K562 (cell line): Measurements from ENCODE around the gene DGCR2. TPM values are rescaled to one million over a fixed set of nuclear protein-coding genes. Genes with fewer than 3 reads are reported as not detected.

Experiments used
- ATAC-seq: fragments of 200-7000 bp; cut with Tn5 transposase; 3 replicates; pipeline ENCODE4 v1.9.1; 2020; ENCODE audit warnings: moderate library complexity
- BruUV-seq: library from RNA; stranded (reverse); fragments of 400-500 nt; replicated peaks from 2 replicates; lab custom pipeline; 2021; lab: Mats Ljungman, UMichigan
- CTCF ChIA-PET: fragments of 300-600 bp; formaldehyde crosslinking; extraction: SDS; loops from one replicate; lab custom pipeline; 2021; ENCODE audit warnings: low intra/inter-chr PET ratio; lab: Yijun Ruan, JAX
- POLR2A ChIA-PET: fragments of 300-600, 350-650 bp; sonication (Branson Sonifier 250); formaldehyde crosslinking; extraction: SDS; loops from one replicate; lab custom pipeline; 2021; ENCODE audit warnings: antibody characterized with exemption, inconsistent platforms; lab: Yijun Ruan, JAX
- DNase-seq, 4 experiments: peaks; one replicate each; pipeline versions ENCODE4 v3.0.0 to v3.0.0-alpha.2; 2011 to 2018; ENCODE audit warnings: low spot score in 3 of 4, mixed read lengths in 3 of 4; ENCODE audit errors: extremely low read depth in 1 of 4
- FAIRE-seq: peaks from 2 replicates; lab custom pipeline; 2011; peaks lifted over from hg19 to GRCh38; lab: Jason Lieb, UNC
- H2AFZ ChIP-seq: 2 replicates; pipeline ENCODE4 v1.6.0; 2011; ENCODE audit warnings: low read depth, low read length, control low read depth, inconsistent platforms
- H3K27ac ChIP-seq: fragments of 200-600 bp; 3 replicates; pipeline ENCODE4 v1.8.0; 2011; ENCODE audit warnings: low read depth, mild to moderate bottlenecking, control low read depth, inconsistent platforms, low read length, moderate library complexity, mixed read lengths; ENCODE audit errors: extremely low read depth
- H3K27me3 ChIP-seq, 2 experiments: fragments of 300-600 bp in 1 of 2; 2 replicates in 1 of 2; 3 replicates in 1 of 2; pipeline versions ENCODE4 v1.6.0 to v1.8.0; 2011; ENCODE audit warnings: inconsistent platforms in 2 of 2, low read length in 2 of 2, mild to moderate bottlenecking in 1 of 2, mixed read lengths in 1 of 2, moderate library complexity in 1 of 2; ENCODE audit not compliant: control insufficient read depth in 2 of 2, insufficient read depth in 2 of 2
- H3K36me3 ChIP-seq: fragments of 300-600 bp; 3 replicates; pipeline ENCODE4 v1.8.0; 2011; ENCODE audit warnings: mild to moderate bottlenecking, low read length, inconsistent platforms; ENCODE audit not compliant: control insufficient read depth, insufficient read depth
- H3K4me1 ChIP-seq, 2 experiments: fragments of 200-600 bp in 1 of 2; replicated peaks in 1 of 2; 2 replicates in 1 of 2; 3 replicates in 1 of 2; pipeline versions ENCODE4 v1.5.1 to v1.8.0; 2011; ENCODE audit warnings: inconsistent platforms in 2 of 2, low read length in 2 of 2, mild to moderate bottlenecking in 1 of 2, mixed read lengths in 1 of 2, moderate library complexity in 1 of 2; ENCODE audit not compliant: control insufficient read depth in 2 of 2, insufficient read depth in 2 of 2
- H3K4me2 ChIP-seq: 2 replicates; pipeline ENCODE4 v1.6.1; 2011; ENCODE audit warnings: low read length, control low read depth, inconsistent platforms, mixed read lengths; ENCODE audit not compliant: insufficient read depth
- H3K4me3 ChIP-seq: fragments of 200-600 bp; sonication (generic), shearing (Covaris generic); 2 replicates; pipeline ENCODE4 v1.5.1; 2016; ENCODE audit warnings: control low read depth, inconsistent platforms
- H3K79me2 ChIP-seq: fragments of 200-600 bp; 3 replicates; pipeline ENCODE4 v1.8.0; 2011; ENCODE audit warnings: low read length, inconsistent platforms; ENCODE audit not compliant: control insufficient read depth, insufficient read depth
- H3K9ac ChIP-seq, 2 experiments: 2 replicates each; pipeline versions ENCODE4 v1.6.0 to v1.6.1; 2011; ENCODE audit warnings: low read depth in 2 of 2, low read length in 2 of 2, control low read depth in 1 of 2, inconsistent platforms in 1 of 2, mild to moderate bottlenecking in 1 of 2, mixed read lengths in 1 of 2; ENCODE audit not compliant: insufficient read depth in 1 of 2
- H3K9me1 ChIP-seq: one replicate; pipeline ENCODE4 v1.6.0; 2011; ENCODE audit warnings: inconsistent platforms, mild to moderate bottlenecking, low read length, moderate library complexity; ENCODE audit not compliant: control insufficient read depth, insufficient read depth
- H3K9me3 ChIP-seq: replicated peaks from 2 replicates; pipeline ENCODE4 v1.5.1; 2011; ENCODE audit warnings: low read depth, low read length, inconsistent platforms; ENCODE audit not compliant: control insufficient read depth, insufficient read depth
- H4K20me1 ChIP-seq: replicated peaks from 2 replicates; pipeline ENCODE4 v1.6.1; 2011; ENCODE audit warnings: low read length, inconsistent platforms, mixed read lengths; ENCODE audit not compliant: control insufficient read depth, insufficient read depth
- CBFB ChIP-seq: sonication (generic); formaldehyde crosslinking; IDR thresholded peaks from 2 replicates; pipeline ENCODE4 v1.4.0; 2020; ENCODE audit warnings: mild to moderate bottlenecking, missing genetic modification reagents
- JUN ChIP-seq, 2 experiments: sonication (generic) in 1 of 2; formaldehyde crosslinking in 1 of 2; IDR thresholded peaks; 2 replicates each; pipeline versions ENCODE4 v1.6.1 to v1.8.0; 2012 to 2022; ENCODE audit warnings: borderline replicate concordance in 2 of 2, mild to moderate bottlenecking in 2 of 2, improper control_type of control experiment in 1 of 2, low read depth in 1 of 2, low read length in 1 of 2, missing genetic modification reagents in 1 of 2
- JUNB ChIP-seq: fragments of 450-650 bp; formaldehyde crosslinking; conservative IDR thresholded peaks from 2 replicates; pipeline ENCODE4 v1.4.0; 2020; ENCODE audit warnings: mild to moderate bottlenecking
- PURB ChIP-seq: sonication (generic); formaldehyde crosslinking; IDR thresholded peaks from 2 replicates; pipeline ENCODE4 v1.9.0; 2021; ENCODE audit warnings: low read depth, mild to moderate bottlenecking, missing genetic modification reagents
- RUNX1 ChIP-seq: sonication (generic); IDR thresholded peaks from 2 replicates; pipeline ENCODE4 v1.6.1; 2016; ENCODE audit warnings: antibody characterized with exemption, low read depth
- SETDB1 ChIP-seq: IDR thresholded peaks from one replicate; pipeline ENCODE4 v1.6.1; 2012; ENCODE audit warnings: low read length, control low read depth, inconsistent platforms
- STAG1 ChIP-seq: sonication (generic); formaldehyde crosslinking; IDR thresholded peaks from 2 replicates; pipeline ENCODE4 v1.5.0; 2020; ENCODE audit warnings: missing genetic modification reagents, borderline replicate concordance
- TAF15 ChIP-seq: fragments of 200-400 bp; formaldehyde crosslinking; IDR thresholded peaks from 2 replicates; pipeline ENCODE4 v1.6.1; 2017; ENCODE audit warnings: mild to moderate bottlenecking, low read depth, low read length, moderate library complexity
- WGBS: fragments of 100-300 bp; shearing (Covaris generic); methylation state at CpG from one replicate; pipeline ENCODE4 v1.1.6; 2016; ENCODE audit warnings: low coverage, mixed read lengths; ENCODE audit not compliant: insufficient coverage; ENCODE audit errors: missing lambda C conversion rate; 5-methylcytosine and 5-hydroxymethylcytosine counted together
- in situ Hi-C: fragments of 300-500 bp; cut with MboI; formaldehyde crosslinking; loops from 4 replicates; pipeline ENCODE4 v1.15.0; 2018; ENCODE audit warnings: inconsistent platforms, mixed read lengths
- intact Hi-C: fragments of 100-400 bp; cut with micrococcal nuclease; formaldehyde crosslinking; loops from 2 replicates; pipeline ENCODE4 v1.14.2; 2022
- polyA plus RNA-seq, 8 experiments: library from polyadenylated mRNA; depleted of rRNA in 4 of 8; stranded (reverse) in 5 of 8; unstranded in 3 of 8; fragments of >200 nt; fragmentation: Nextera tagmentation in 2 of 8; fragmentation: Illumina TruSeq in 1 of 8; extraction: Ambion mirVana in 2 of 8; extraction: Trizol in 1 of 8; gene quantifications; 2 replicates each; pipeline versions ENCODE4 v1.2.1 to v1.2.3, GENCODE V29; 2011 to 2014; ENCODE audit warnings: inconsistent platforms in 1 of 8, missing spikeins in 1 of 8
- total RNA-seq, 7 experiments: library from RNA; depleted of rRNA in 6 of 7; stranded (reverse); fragments of >200 nt in 6 of 7; fragmentation: Illumina TruSeq in 2 of 7; extraction: Trizol in 2 of 7; gene quantifications; 2 replicates each; pipeline versions ENCODE4 v1.2.1 to v1.2.3, GENCODE V29; 2011 to 2021; ENCODE audit warnings: low replicate concordance in 1 of 7
- TF ChIP-seq, protein P1 (sequence below): sonication (generic); formaldehyde crosslinking; IDR thresholded peaks from 2 replicates; pipeline ENCODE4 v1.8.1; 2023; ENCODE audit warnings: missing genetic modification reagents, mild to moderate bottlenecking, borderline replicate concordance
- TF ChIP-seq, protein P2 (sequence below): sonication (generic); formaldehyde crosslinking; IDR thresholded peaks from 2 replicates; pipeline ENCODE4 v1.8.0; 2022; ENCODE audit warnings: mild to moderate bottlenecking, missing genetic modification reagents
- TF ChIP-seq, protein P3 (sequence below): sonication (generic); formaldehyde crosslinking; IDR thresholded peaks from 2 replicates; pipeline ENCODE4 v1.8.0; 2022; ENCODE audit warnings: mild to moderate bottlenecking, missing genetic modification reagents
- TF ChIP-seq, protein P4 (sequence below): sonication (generic); formaldehyde crosslinking; IDR thresholded peaks from 2 replicates; pipeline ENCODE4 v1.8.0; 2022; ENCODE audit warnings: missing genetic modification reagents, mild to moderate bottlenecking, moderate library complexity, borderline replicate concordance

DGCR2 gene
- total and polyA plus RNA-seq, 9 of the 15 experiments (the other 6 are each of a cell fraction or from before 2014, with no cell fraction given), result 0.69 to 101 (median 56.4) TPM

DNA sequence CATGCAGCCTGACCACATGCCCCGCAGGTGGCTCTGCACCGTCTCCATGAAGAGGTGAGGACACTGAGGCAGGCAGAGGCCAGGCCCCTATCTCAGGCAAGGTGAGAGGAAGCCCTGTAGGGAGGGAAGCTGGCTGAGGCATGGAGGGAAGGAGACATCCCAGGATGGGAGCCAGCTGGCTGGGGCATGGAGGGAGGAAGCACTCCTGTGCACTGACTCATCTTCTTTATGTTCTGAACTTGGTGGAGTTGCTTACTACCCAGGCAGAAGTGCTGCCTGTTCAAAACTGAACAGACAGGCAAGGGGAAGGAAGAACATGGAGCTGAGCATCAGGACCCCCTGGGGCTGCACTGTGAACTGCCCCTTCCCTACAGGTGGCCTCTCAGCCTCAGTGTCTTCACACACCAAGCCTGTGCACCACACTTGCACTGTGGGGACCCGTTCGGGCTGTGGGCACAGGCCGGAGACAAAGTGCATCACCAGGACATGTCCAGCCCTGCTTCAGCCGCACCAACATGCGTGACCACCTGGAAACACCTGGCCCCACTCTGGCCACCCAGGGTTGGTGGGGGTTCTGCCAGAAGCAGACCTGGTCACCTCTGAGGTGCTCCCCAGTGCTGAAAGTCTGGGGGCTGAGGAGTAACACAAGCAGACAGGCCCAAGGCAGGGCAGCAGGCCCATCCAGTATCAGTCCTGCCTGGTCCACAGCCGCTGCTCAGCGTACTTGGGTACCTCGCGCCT is 55.5 kb downstream of the DGCR2 start:
- Histone ChIP-seq H4K20me1 (peaks cover 4% of the 10 kb centered on the region), H3K4me1 (peaks cover 0 to 19% of the 10 kb centered on the region in 2 experiments; a peak in 1 of 5 replicates), H2AFZ (no peak overlapping the region), H3K4me3 (no peak overlapping the region), H3K9ac (peak overlapping the region in 1 of 2 experiments; percentile 8; a peak in 1 of 4 replicates), H3K9me1 (peaks cover 2% of the 10 kb centered on the region), H3K4me2 (no peak overlapping the region), H3K36me3 (peaks cover 96% of the 10 kb centered on the region; the same call in 2 of the 3 replicates), H3K9me3 (no peaks in the 10 kb centered on the region), H3K27ac (no peak overlapping the region), H3K79me2 (no peaks in the 10 kb centered on the region), H3K27me3 (no peaks in the 10 kb centered on the region)
- 96% methylated on average over 11 of the region's 11 CpGs for WGBS
- BruUV-seq, result no TSS peak
- DNase-seq (no peak), ATAC-seq (no peak; the same call in 2 of the 3 replicates), FAIRE-seq (no peak)
- CTCF ChIA-PET, result no interaction called here
- in situ Hi-C loops, result no loop called here
- POLR2A ChIA-PET, result interaction anchor here (0.6 to 3.7 kb wide), 7 partner anchors 9 to 1096 kb away, joined by 3 to 19 read pairs (median 3); no protein-coding TSS in a partner anchor
- intact Hi-C loops, result no loop called here
- TF ChIP-seq, protein P1, sequence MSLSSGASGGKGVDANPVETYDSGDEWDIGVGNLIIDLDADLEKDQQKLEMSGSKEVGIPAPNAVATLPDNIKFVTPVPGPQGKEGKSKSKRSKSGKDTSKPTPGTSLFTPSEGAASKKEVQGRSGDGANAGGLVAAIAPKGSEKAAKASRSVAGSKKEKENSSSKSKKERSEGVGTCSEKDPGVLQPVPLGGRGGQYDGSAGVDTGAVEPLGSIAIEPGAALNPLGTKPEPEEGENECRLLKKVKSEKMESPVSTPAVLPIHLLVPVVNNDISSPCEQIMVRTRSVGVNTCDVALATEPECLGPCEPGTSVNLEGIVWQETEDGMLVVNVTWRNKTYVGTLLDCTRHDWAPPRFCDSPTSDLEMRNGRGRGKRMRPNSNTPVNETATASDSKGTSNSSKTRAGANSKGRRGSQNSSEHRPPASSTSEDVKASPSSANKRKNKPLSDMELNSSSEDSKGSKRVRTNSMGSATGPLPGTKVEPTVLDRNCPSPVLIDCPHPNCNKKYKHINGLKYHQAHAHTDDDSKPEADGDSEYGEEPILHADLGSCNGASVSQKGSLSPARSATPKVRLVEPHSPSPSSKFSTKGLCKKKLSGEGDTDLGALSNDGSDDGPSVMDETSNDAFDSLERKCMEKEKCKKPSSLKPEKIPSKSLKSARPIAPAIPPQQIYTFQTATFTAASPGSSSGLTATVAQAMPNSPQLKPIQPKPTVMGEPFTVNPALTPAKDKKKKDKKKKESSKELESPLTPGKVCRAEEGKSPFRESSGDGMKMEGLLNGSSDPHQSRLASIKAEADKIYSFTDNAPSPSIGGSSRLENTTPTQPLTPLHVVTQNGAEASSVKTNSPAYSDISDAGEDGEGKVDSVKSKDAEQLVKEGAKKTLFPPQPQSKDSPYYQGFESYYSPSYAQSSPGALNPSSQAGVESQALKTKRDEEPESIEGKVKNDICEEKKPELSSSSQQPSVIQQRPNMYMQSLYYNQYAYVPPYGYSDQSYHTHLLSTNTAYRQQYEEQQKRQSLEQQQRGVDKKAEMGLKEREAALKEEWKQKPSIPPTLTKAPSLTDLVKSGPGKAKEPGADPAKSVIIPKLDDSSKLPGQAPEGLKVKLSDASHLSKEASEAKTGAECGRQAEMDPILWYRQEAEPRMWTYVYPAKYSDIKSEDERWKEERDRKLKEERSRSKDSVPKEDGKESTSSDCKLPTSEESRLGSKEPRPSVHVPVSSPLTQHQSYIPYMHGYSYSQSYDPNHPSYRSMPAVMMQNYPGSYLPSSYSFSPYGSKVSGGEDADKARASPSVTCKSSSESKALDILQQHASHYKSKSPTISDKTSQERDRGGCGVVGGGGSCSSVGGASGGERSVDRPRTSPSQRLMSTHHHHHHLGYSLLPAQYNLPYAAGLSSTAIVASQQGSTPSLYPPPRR (CRISPR knock-in tag), result no peak
- TF ChIP-seq RUNX1, result 0 out of 2 replicates have a peak, but pooled peaks have one; percentile 8
- TF ChIP-seq SETDB1, result peak; percentile 71
- TF ChIP-seq TAF15, result 0 out of 2 replicates have a peak, but pooled peaks have one; percentile 69
- TF ChIP-seq, protein P2, sequence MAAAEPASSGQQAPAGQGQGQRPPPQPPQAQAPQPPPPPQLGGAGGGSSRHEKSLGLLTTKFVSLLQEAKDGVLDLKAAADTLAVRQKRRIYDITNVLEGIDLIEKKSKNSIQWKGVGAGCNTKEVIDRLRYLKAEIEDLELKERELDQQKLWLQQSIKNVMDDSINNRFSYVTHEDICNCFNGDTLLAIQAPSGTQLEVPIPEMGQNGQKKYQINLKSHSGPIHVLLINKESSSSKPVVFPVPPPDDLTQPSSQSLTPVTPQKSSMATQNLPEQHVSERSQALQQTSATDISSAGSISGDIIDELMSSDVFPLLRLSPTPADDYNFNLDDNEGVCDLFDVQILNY (CRISPR knock-in tag), result peak; percentile 65; the same call in 1 of the 2 replicates
- 0 out of 2 replicates have a peak, but pooled peaks have one; percentile 0 for TF ChIP-seq JUNB (CRISPR knock-in tag)
- TF ChIP-seq STAG1, result peak; percentile 7; the same call in 1 of the 2 replicates
- TF ChIP-seq PURB (CRISPR knock-in tag), result 0 out of 2 replicates have a peak, but pooled peaks have one; percentile 51
- no peak for TF ChIP-seq JUN (IDR thresholded peaks at IDR 0.05; ENCODE audit: borderline replicate concordance, low read depth, low read length)
- TF ChIP-seq JUN (CRISPR knock-in tag; IDR thresholded peaks at IDR 0.05; ENCODE audit: borderline replicate concordance), result peak; percentile 62; the same call in 1 of the 2 replicates
- TF ChIP-seq CBFB (CRISPR knock-in tag), result 0 out of 2 replicates have a peak, but pooled peaks have one; percentile 47
- TF ChIP-seq, protein P3, sequence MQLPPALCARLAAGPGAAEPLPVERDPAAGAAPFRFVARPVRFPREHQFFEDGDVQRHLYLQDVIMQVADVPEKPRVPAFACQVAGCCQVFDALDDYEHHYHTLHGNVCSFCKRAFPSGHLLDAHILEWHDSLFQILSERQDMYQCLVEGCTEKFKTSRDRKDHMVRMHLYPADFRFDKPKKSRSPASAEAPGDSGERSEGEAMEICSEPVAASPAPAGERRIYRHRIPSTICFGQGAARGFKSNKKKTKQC, result peak; percentile 78; the same call in 1 of the 2 replicates
- TF ChIP-seq, protein P4, sequence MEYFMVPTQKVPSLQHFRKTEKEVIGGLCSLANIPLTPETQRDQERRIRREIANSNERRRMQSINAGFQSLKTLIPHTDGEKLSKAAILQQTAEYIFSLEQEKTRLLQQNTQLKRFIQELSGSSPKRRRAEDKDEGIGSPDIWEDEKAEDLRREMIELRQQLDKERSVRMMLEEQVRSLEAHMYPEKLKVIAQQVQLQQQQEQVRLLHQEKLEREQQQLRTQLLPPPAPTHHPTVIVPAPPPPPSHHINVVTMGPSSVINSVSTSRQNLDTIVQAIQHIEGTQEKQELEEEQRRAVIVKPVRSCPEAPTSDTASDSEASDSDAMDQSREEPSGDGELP, result no peak; the same call in 1 of the 2 replicates
